ENCODE data around the gene ZNF827.

Gene ZNF827

DNA sequence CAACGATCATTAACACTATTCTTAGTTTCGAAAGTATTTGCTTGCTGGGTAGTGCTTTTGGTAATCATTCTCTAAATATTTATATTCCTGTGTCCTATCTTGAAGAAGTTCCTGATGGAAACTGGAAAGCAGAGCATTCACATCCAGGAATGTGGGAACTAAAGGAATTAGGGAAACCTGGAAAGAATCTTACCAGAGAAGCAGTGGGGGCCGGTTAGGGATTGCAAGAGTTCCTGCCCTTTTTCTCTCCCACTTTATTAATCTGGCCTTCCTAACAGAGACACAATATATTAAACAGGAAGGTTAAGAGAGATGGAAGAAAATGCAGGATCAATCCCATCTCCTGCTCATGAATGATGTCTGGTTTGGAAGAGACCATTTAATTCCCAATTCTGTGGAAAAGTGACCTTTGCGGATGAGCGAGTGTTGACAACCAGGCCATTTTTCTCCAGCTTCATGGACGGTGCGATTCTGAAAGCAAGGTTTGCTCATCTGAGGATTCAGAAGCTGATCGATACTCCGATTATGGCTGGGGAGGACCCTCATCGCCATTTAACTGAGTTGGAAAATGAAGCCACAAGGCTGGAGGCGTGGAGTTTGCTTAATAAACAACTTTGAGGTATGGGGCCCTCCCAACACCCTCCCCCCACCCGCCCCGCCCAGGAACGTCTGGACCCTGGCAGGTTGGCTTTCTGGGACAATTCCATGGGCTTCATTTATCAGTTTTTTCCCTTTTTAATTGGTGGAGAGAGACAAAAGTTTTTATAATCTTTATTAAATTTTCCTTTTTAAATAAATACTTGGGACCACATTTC lies 206.4 kb downstream of the ZNF827 start:
- ChIA-PET POLR2A (interaction anchor here (0.6 to 1.0 kb wide), 5 partner anchors 27 to 422 kb away, joined by 3 to 7 read pairs (median 3); no protein-coding TSS in a partner anchor), CTCF (no interaction called here)
- no peak for DNase-seq (ENCODE audit: extremely low spot score)
- TF ChIP-seq BHLHE40 (IDR thresholded peaks at IDR 0.05; ENCODE audit: borderline replicate concordance) = no peak

DNA sequence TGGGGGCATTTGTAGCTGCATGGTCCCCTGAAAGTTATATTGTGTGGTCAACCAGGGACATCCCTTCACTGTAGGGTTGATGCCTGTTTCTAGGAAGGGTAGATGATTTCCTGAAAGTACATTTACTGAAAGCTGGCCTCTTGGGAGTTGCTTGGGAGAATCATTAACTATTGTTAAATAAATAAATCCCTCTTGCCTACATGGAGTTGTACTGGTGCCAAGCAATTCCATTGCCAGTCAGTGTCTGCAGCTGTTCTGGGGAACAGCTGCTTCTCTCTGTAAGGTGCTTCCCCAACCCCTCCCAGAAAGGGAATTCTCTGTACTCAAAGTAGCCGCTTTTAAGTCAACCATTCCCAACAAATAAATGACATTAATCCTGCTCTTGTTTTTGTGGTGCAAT lies 207.6 kb downstream of the ZNF827 start:
- POLR2A ChIA-PET = interaction anchor here (1.0 kb wide), 1 partner anchor 26 kb away, joined by 3 read pairs; no protein-coding TSS in a partner anchor
- CTCF ChIA-PET = no interaction called here
- TF ChIP-seq CTBP1 (IDR thresholded peaks at IDR 0.05; ENCODE audit: borderline replicate concordance) (no peak), ELF4 (IDR thresholded peaks at IDR 0.05) (no peak), SUZ12 (IDR thresholded peaks at IDR 0.05) (no peak), L3MBTL2 (conservative IDR thresholded peaks at IDR 0.05) (no peak), TARDBP (IDR thresholded peaks at IDR 0.05) (no peak), NFRKB (IDR thresholded peaks at IDR 0.05) (no peak), HDGF (IDR thresholded peaks at IDR 0.05; ENCODE audit: borderline replicate concordance) (no peak), LEF1 (IDR thresholded peaks at IDR 0.05; ENCODE audit: borderline replicate concordance) (no peak), SP1 (IDR thresholded peaks at IDR 0.05) (no peak), BHLHE40 (IDR thresholded peaks at IDR 0.05; ENCODE audit: borderline replicate concordance) (no peak), FOXA1 (IDR thresholded peaks at IDR 0.05) (no peak)
- no peak for DNase-seq (ENCODE audit: extremely low spot score)

GRCh38 chr4:145730026-145730425 lies 208.6 kb downstream of the ZNF827 start:
- no peak for DNase-seq (ENCODE audit: extremely low spot score)
- TF ChIP-seq LEF1 (IDR thresholded peaks at IDR 0.05; ENCODE audit: borderline replicate concordance) = no peak
- TF ChIP-seq ELF4 (IDR thresholded peaks at IDR 0.05) = no peak
- no peak for TF ChIP-seq FOXA1 (IDR thresholded peaks at IDR 0.05)
- no peak for TF ChIP-seq SP1 (IDR thresholded peaks at IDR 0.05)
- no peak for TF ChIP-seq NFRKB (IDR thresholded peaks at IDR 0.05)
- TF ChIP-seq, protein P1, sequence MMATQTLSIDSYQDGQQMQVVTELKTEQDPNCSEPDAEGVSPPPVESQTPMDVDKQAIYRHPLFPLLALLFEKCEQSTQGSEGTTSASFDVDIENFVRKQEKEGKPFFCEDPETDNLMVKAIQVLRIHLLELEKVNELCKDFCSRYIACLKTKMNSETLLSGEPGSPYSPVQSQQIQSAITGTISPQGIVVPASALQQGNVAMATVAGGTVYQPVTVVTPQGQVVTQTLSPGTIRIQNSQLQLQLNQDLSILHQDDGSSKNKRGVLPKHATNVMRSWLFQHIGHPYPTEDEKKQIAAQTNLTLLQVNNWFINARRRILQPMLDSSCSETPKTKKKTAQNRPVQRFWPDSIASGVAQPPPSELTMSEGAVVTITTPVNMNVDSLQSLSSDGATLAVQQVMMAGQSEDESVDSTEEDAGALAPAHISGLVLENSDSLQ (IDR thresholded peaks at IDR 0.05) = no peak
- TF ChIP-seq ARNT (IDR thresholded peaks at IDR 0.05) = no peak
- no peak for TF ChIP-seq TARDBP (IDR thresholded peaks at IDR 0.05)
- no peak for TF ChIP-seq HDGF (IDR thresholded peaks at IDR 0.05; ENCODE audit: borderline replicate concordance)
- no peak for TF ChIP-seq BHLHE40 (IDR thresholded peaks at IDR 0.05; ENCODE audit: borderline replicate concordance)
- no peak for TF ChIP-seq ZNF384 (IDR thresholded peaks at IDR 0.05)
- ChIA-PET CTCF (no interaction called here), POLR2A (no interaction called here)

- CTCF ChIA-PET = no interaction called here
- TF ChIP-seq BHLHE40 (IDR thresholded peaks at IDR 0.05; ENCODE audit: borderline replicate concordance) = no peak
- TF ChIP-seq FOXK2 (IDR thresholded peaks at IDR 0.05) = no peak
- POLR2A ChIA-PET = no interaction called here
- DNase-seq (ENCODE audit: extremely low spot score) = no peak
Measured at GRCh38 chr4:145723336-145723735, 215.3 kb downstream of the ZNF827 start.

DNA sequence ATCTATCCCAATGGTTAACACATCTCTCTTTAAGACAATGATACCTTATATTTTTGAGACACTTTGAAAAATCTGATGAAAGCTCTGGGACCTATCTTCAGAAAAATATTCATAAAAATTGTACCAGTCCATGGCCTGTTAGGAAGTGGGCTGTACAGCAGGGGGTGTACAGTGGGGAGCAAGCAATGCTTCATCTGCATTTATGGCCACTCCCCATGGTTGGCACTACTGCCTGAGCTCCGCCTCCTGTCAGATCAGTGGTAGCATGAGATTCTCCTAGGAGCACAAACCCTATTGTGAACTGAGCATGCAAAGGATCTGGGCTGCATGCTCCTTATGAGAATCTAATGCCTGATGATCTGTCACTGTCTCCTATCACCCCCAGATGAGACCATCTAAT lies 216.1 kb downstream of the ZNF827 start:
- POLR2A ChIA-PET = no interaction called here
- CTCF ChIA-PET = no interaction called here
- no peak for TF ChIP-seq FOXK2 (IDR thresholded peaks at IDR 0.05)
- no peak for DNase-seq (ENCODE audit: extremely low spot score)

GRCh38 chr4:145720656-145721055 lies 218.0 kb downstream of the ZNF827 start:
- CTCF ChIA-PET = no interaction called here
- POLR2A ChIA-PET = no interaction called here

DNA sequence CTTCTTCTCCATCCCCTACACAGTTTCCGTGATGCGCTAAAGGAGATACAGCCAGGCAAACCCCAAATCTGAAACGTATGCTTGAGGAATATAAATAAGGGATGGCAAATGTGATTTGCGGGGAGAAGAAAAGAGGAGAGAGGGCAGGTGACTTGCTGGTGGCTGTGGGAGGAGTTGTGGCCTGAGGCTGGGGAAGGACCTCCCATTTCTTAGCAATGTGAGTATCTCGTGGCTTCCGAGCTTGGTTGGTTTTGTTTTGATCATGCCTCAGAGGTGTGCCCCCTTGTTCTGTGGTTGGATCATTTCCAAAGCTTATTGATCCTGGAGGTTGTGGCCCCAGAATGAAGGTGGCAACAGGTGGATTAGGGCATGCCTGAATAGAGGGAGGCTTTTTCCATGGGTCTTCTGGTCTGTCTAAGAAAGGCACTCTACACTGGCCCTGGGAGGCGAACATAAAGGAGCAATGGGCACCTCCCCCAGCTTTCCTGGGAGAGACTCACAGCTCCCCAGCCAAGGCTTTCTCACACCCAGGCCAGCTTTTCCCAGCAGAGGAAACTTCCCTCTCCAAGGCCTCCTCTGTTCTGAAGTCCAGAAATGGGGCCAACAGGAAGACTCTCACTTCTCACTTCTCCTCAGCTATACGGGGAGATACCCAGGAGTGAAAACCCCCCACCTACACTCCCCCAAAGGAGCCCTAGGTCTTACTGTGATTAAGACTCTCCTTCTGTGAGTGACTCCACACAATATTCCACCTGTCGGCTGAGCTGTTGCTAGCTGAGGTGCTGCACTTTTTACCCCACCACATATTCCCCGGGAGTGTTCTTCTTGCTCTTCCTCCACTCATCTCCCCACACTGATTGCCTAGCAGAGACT lies 218.6 kb downstream of the ZNF827 start:
- ChIA-PET POLR2A (no interaction called here), CTCF (no interaction called here)
- no peak for TF ChIP-seq SP1 (IDR thresholded peaks at IDR 0.05)
- TF ChIP-seq CTBP1 (IDR thresholded peaks at IDR 0.05; ENCODE audit: borderline replicate concordance) = no peak
- TF ChIP-seq HDGF (IDR thresholded peaks at IDR 0.05; ENCODE audit: borderline replicate concordance) = no peak
- TF ChIP-seq LEF1 (IDR thresholded peaks at IDR 0.05; ENCODE audit: borderline replicate concordance) = no peak
- no peak for TF ChIP-seq SUZ12 (IDR thresholded peaks at IDR 0.05)
- no peak for DNase-seq (ENCODE audit: extremely low spot score)

More at GRCh38 chr4:145720656-145721055, 218.0 kb downstream of the ZNF827 start:
- TF ChIP-seq, protein P1 (IDR thresholded peaks at IDR 0.05) = no peak
- no peak for TF ChIP-seq LEF1 (IDR thresholded peaks at IDR 0.05; ENCODE audit: borderline replicate concordance)
- no peak for TF ChIP-seq BHLHE40 (IDR thresholded peaks at IDR 0.05; ENCODE audit: borderline replicate concordance)
- no peak for TF ChIP-seq SP1 (IDR thresholded peaks at IDR 0.05)
- TF ChIP-seq FOXA1 (IDR thresholded peaks at IDR 0.05) = no peak
- no peak for TF ChIP-seq CTBP1 (IDR thresholded peaks at IDR 0.05; ENCODE audit: borderline replicate concordance)
- no peak for TF ChIP-seq NFRKB (IDR thresholded peaks at IDR 0.05)
- no peak for TF ChIP-seq ZNF384 (IDR thresholded peaks at IDR 0.05)
- no peak for DNase-seq (ENCODE audit: extremely low spot score)

Data from HEK293T (cell line).